ENCODE data around the gene CMSS1.

- TF ChIP-seq CTCF (IDR thresholded peaks at IDR 0.05) (no peak), POLR2A (IDR thresholded peaks at IDR 0.05) (no peak)
Observed at GRCh38 chr3:99950921-99951320, 133.3 kb downstream of the CMSS1 start.
